Endothelial cell of umbilical vein (primary cell): Measurements from ENCODE around the gene M1AP. TPM values are rescaled to one million over a fixed set of nuclear protein-coding genes. Genes with fewer than 3 reads are reported as not detected.

Experiments used
- BruUV-seq: library from RNA; stranded (reverse); fragments of 400-500 nt; replicated peaks from 2 replicates; lab custom pipeline; 2021; lab: Mats Ljungman, UMichigan
- CTCF ChIA-PET: fragments of 300-600, 350-600 bp; sonication (Branson Sonifier 250); formaldehyde crosslinking; loops from one replicate; lab custom pipeline; 2021; ENCODE audit warnings: antibody characterized with exemption, inconsistent platforms; lab: Charles Lee
- POLR2A ChIA-PET: fragments of 300-600, 350-600 bp; sonication (Branson Sonifier 250); formaldehyde crosslinking; loops from one replicate; lab custom pipeline; 2021; ENCODE audit warnings: antibody characterized with exemption, inconsistent platforms; lab: Charles Lee
- DNase-seq: peaks from one replicate; pipeline ENCODE4 v3.0.0-alpha.2; 2011; ENCODE audit warnings: low read depth, low spot score
- FAIRE-seq: peaks from 2 replicates; lab custom pipeline; 2011; peaks lifted over from hg19 to GRCh38; lab: Jason Lieb, UNC
- H2AFZ ChIP-seq: 2 replicates; pipeline ENCODE4 v1.6.0; 2012; ENCODE audit warnings: low read depth, low read length, control low read depth, inconsistent platforms
- H3K27ac ChIP-seq: 2 replicates; pipeline ENCODE4 v1.5.1; 2011; ENCODE audit warnings: low read depth, mild to moderate bottlenecking, control low read depth, low read length, moderate library complexity; ENCODE audit not compliant: insufficient read depth
- H3K27me3 ChIP-seq, 2 experiments: 2 replicates each; pipeline versions ENCODE4 v1.6.0 to v1.6.1; 2011; ENCODE audit warnings: low read length in 2 of 2, mixed read lengths in 1 of 2; ENCODE audit not compliant: control insufficient read depth in 2 of 2, insufficient read depth in 2 of 2
- H3K36me3 ChIP-seq, 2 experiments: 2 replicates in 1 of 2; 3 replicates in 1 of 2; pipeline ENCODE4 v1.5.1; 2011; ENCODE audit warnings: low read length in 2 of 2, mild to moderate bottlenecking in 1 of 2, moderate library complexity in 1 of 2; ENCODE audit not compliant: control insufficient read depth in 2 of 2, insufficient read depth in 2 of 2; ENCODE audit errors: extremely low read depth in 1 of 2
- H3K4me1 ChIP-seq: 3 replicates; pipeline ENCODE4 v1.5.1; 2011; ENCODE audit warnings: mild to moderate bottlenecking, low read length; ENCODE audit not compliant: control insufficient read depth, insufficient read depth; ENCODE audit errors: extremely low read depth
- H3K4me2 ChIP-seq: 2 replicates; pipeline ENCODE4 v1.6.1; 2011; ENCODE audit warnings: low read length, control low read depth, mixed read lengths; ENCODE audit not compliant: insufficient read depth
- H3K4me3 ChIP-seq, 3 experiments: fragments of 200-600 bp in 1 of 3; sonication (generic), shearing (Covaris generic) in 1 of 3; replicated peaks in 1 of 3; 2 replicates each; pipeline ENCODE4 v1.5.1; 2011 to 2016; ENCODE audit warnings: control low read depth in 3 of 3, low read length in 3 of 3, mild to moderate bottlenecking in 2 of 3, inconsistent platforms in 1 of 3, low read depth in 1 of 3, moderate library complexity in 1 of 3; ENCODE audit not compliant: insufficient read depth in 1 of 3
- H3K79me2 ChIP-seq: 2 replicates; pipeline ENCODE4 v1.6.0; 2012; ENCODE audit warnings: low read length, inconsistent platforms; ENCODE audit not compliant: control insufficient read depth, insufficient read depth
- H3K9ac ChIP-seq: replicated peaks from 2 replicates; pipeline ENCODE3; 2011; ENCODE audit warnings: low read length, control low read depth; ENCODE audit not compliant: insufficient read depth; ENCODE audit errors: extremely low read depth
- H3K9me1 ChIP-seq: replicated peaks from 3 replicates; pipeline ENCODE4 v1.6.0; 2011; ENCODE audit warnings: mild to moderate bottlenecking, low read length; ENCODE audit not compliant: control insufficient read depth, insufficient read depth; ENCODE audit errors: extremely low read depth
- H3K9me3 ChIP-seq: replicated peaks from 2 replicates; pipeline ENCODE4 v1.5.1; 2012; ENCODE audit warnings: low read length, inconsistent platforms; ENCODE audit not compliant: control insufficient read depth, insufficient read depth
- H4K20me1 ChIP-seq: replicated peaks from 2 replicates; pipeline ENCODE3; 2011; ENCODE audit warnings: mild to moderate bottlenecking, low read length; ENCODE audit not compliant: control insufficient read depth, insufficient read depth; ENCODE audit errors: extremely low read depth
- CTCF ChIP-seq, 2 donors: IDR thresholded peaks; 1 replicate in 1 of 2; 2 replicates in 1 of 2; pipeline ENCODE4 v1.5.1; 2011; ENCODE audit warnings: low read length in 2 of 2, mild to moderate bottlenecking in 2 of 2, moderate library complexity in 2 of 2, control low read depth in 1 of 2, inconsistent platforms in 1 of 2, low read depth in 1 of 2; ENCODE audit not compliant: insufficient read depth in 1 of 2; ENCODE audit errors: extremely low read depth in 1 of 2
- EZH2 ChIP-seq: IDR thresholded peaks from 2 replicates; pipeline ENCODE4 v1.6.1; 2012; ENCODE audit warnings: borderline replicate concordance, low read depth, mild to moderate bottlenecking, moderate library complexity, low read length, inconsistent platforms; ENCODE audit not compliant: severe bottlenecking
- FOS ChIP-seq: IDR thresholded peaks from 2 replicates; pipeline ENCODE4 v1.6.1; 2011; ENCODE audit warnings: mild to moderate bottlenecking, low read length, moderate library complexity, borderline replicate concordance; ENCODE audit not compliant: insufficient read depth
- GATA2 ChIP-seq: IDR thresholded peaks from 2 replicates; pipeline ENCODE4 v1.7.0; 2011; ENCODE audit warnings: low read depth, mild to moderate bottlenecking, moderate library complexity, mixed read lengths, low read length; ENCODE audit not compliant: insufficient read length, insufficient read depth
- JUN ChIP-seq: IDR thresholded peaks from 2 replicates; pipeline ENCODE4 v1.6.1; 2011; ENCODE audit warnings: borderline replicate concordance, low read depth; ENCODE audit not compliant: insufficient read length, insufficient read depth
- MAX ChIP-seq: IDR thresholded peaks from 2 replicates; pipeline ENCODE4 v1.6.1; 2011; ENCODE audit not compliant: insufficient read depth, insufficient read length
- MYC ChIP-seq: IDR thresholded peaks from one replicate; pipeline ENCODE4 v1.6.1; 2011; ENCODE audit warnings: mild to moderate bottlenecking, low read depth, low read length
- POLR2A ChIP-seq: IDR thresholded peaks from 2 replicates; pipeline ENCODE4 v1.6.1; 2012; ENCODE audit warnings: low read depth, mild to moderate bottlenecking, control low read depth, low read length
- POLR2AphosphoS5 ChIP-seq: IDR thresholded peaks from 2 replicates; pipeline ENCODE4 v1.6.1; 2012; ENCODE audit warnings: low read depth, mild to moderate bottlenecking, control low read depth, low read length, moderate library complexity; ENCODE audit not compliant: insufficient read depth
- dilution Hi-C: fragments of 300-500 bp; cut with MboI; formaldehyde crosslinking; loops from one replicate; pipeline ENCODE4 v1.15.0; 2019; ENCODE audit warnings: low sequenced_read_pairs; ENCODE audit not compliant: extremely low pct_ligation_motif_present
- intact Hi-C: fragments of 100-400 bp; cut with micrococcal nuclease; formaldehyde crosslinking; loops from one replicate; pipeline ENCODE4 v1.10.0; 2022
- polyA plus RNA-seq, 4 experiments: library from polyadenylated mRNA; depleted of rRNA in 3 of 4; stranded (reverse) in 3 of 4; unstranded in 1 of 4; fragments of >200 nt; gene quantifications; 2 replicates each; pipeline versions ENCODE4 v1.2.1 to v1.2.3, GENCODE V29; 2011 to 2012; ENCODE audit warnings: missing spikeins in 1 of 4
- total RNA-seq: library from RNA; stranded (reverse); gene quantifications from 2 replicates; pipeline ENCODE4 v1.2.3, GENCODE V29; 2021

M1AP gene
- total and polyA plus RNA-seq, 2 donors (not counting 3 experiments of a cell fraction or from before 2014, with no cell fraction given), result 0.04 TPM; not detected in 1

DNA sequence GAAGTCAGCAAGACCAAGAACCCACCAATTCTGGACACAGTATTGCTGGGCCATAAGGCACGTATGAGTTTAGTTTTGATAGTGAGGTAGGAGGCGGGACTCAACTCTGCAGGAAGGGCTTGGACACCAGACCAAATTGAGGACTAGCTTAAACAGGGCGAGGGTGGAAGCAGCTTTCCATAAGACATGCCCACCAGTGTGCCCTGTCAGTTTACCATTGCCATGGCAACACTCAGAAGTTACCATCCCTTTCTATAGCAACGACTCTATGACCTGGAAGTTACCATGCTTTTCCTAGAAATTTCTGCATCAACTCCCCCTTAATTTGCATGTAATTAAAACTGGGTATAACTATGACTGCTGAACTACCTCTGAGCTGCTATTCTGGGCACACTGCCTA lies 2.8 kb downstream of the M1AP start:
- Histone ChIP-seq H4K20me1 (no peaks in the 10 kb centered on the region), H2AFZ (no peak overlapping the region), H3K9me3 (no peaks in the 10 kb centered on the region), H3K9ac (no peak overlapping the region), H3K9me1 (no peaks in the 10 kb centered on the region), H3K4me3 (no peak overlapping the region), H3K4me2 (no peak overlapping the region), H3K27ac (no peak overlapping the region), H3K4me1 (no peaks in the 10 kb centered on the region), H3K79me2 (no peaks in the 10 kb centered on the region), H3K36me3 (no peaks in the 10 kb centered on the region), H3K27me3 (peaks cover 6 to 23% of the 10 kb centered on the region in 2 experiments)
- DNase-seq (no peak), FAIRE-seq (no peak)
- POLR2A ChIA-PET, result no interaction called here
- no peak for TF ChIP-seq CTCF (IDR thresholded peaks at IDR 0.05; ENCODE audit: extremely low read depth in 1 of 2, insufficient read depth in 1 of 2, low read depth in 1 of 2, low read length in 2 of 2)
- TF ChIP-seq GATA2, result no peak
- no peak for TF ChIP-seq JUN
- TF ChIP-seq POLR2AphosphoS5, result no peak
- TF ChIP-seq FOS, result no peak
- TF ChIP-seq EZH2, result no peak
- TF ChIP-seq POLR2A, result no peak
- TF ChIP-seq MYC, result no peak
- no peak for TF ChIP-seq MAX
- CTCF ChIA-PET, result no interaction called here
- BruUV-seq, result no TSS peak
- intact Hi-C loops (no loop called here), dilution Hi-C loops (no loop called here)
